Lower leg skin (tissue), 4 donors: ENCODE results near the gene PARS2. TPM values are rescaled to one million over a fixed set of nuclear protein-coding genes. Genes with fewer than 3 reads are reported as not detected.

Experiments
- DNase-seq, 2 donors: peaks; one replicate each; pipeline ENCODE4 v3.0.0-alpha.2; 2019; ENCODE audit warnings: low spot score in 2 of 2
- H3K4me3 ChIP-seq: fragments of 200-600 bp; sonication (generic); 2 replicates; pipeline ENCODE4 v1.5.1; 2017; ENCODE audit warnings: mild to moderate bottlenecking, low read depth; ENCODE audit not compliant: poor library complexity, severe bottlenecking
- CTCF ChIP-seq, 3 donors: fragments of 450-650 bp; IDR thresholded peaks; one replicate each; pipeline ENCODE4 v1.5.1; 2016; ENCODE audit warnings: antibody characterized with exemption in 3 of 3, mild to moderate bottlenecking in 3 of 3, moderate library complexity in 2 of 3
- POLR2A ChIP-seq, 2 donors: fragments of 450-650 bp; IDR thresholded peaks; one replicate each; pipeline ENCODE4 v1.6.1; 2016 to 2017; ENCODE audit warnings: antibody characterized with exemption in 2 of 2, mild to moderate bottlenecking in 1 of 2, moderate library complexity in 1 of 2
- WGBS, 2 donors: methylation state at CpG; one replicate each; pipeline ENCODE4 v1.1.5; 2018; 5-methylcytosine and 5-hydroxymethylcytosine counted together
- intact Hi-C: fragments of 100-400 bp; cut with DNase I; formaldehyde crosslinking; loops from one replicate; pipeline ENCODE4 v1.15.0; 2023; ENCODE audit warnings: low total_unique reads
- total RNA-seq, 4 donors: library from RNA; depleted of rRNA; stranded (reverse); fragments of >200 nt; gene quantifications; one replicate each; pipeline ENCODE4 v1.1.0, GENCODE V29; 2016

The PARS2 gene
- total RNA-seq, 4 donors from 2014 or later: 4.0 to 7.7 (median 5.1) TPM

- TF ChIP-seq POLR2A (IDR thresholded peaks at IDR 0.05) (no peak), CTCF (IDR thresholded peaks at IDR 0.05) (no peak)
- intact Hi-C loops: no loop called here
- DNase-seq: no peak
- H3K4me3 ChIP-seq: no peak overlapping the region
- 67 to 74% methylated on average over 18 of the region's 18 CpGs for whole genome bisulfite sequencing, 2 donors
Measured at GRCh38 chr1:54795841-54796468, 31.6 kb upstream of the PARS2 start.

DNA sequence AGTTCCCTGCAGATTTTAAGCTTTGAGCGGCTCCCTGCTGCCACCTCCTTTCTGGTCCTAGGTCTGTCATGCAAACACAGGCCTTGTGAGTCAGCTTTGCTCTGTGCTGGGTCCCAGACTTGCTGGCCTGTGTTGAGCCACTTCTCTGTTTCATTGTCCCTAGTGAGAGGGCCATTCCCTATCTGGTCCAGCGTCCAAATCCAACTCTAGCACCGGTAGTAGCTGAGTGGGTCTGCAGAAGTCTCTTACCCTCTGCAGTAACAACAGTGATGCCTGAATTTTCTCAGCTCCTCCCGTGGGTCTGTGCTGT, 31.0 kb upstream of the PARS2 start:
- no peak for TF ChIP-seq CTCF (IDR thresholded peaks at IDR 0.05)
- TF ChIP-seq POLR2A (IDR thresholded peaks at IDR 0.05): no peak
- 66 to 71% methylated on average over 4 of the region's 4 CpGs for WGBS, 2 donors
- no peak overlapping the region for H3K4me3 ChIP-seq
- no peak for DNase-seq
- intact Hi-C loops: no loop called here

DNA sequence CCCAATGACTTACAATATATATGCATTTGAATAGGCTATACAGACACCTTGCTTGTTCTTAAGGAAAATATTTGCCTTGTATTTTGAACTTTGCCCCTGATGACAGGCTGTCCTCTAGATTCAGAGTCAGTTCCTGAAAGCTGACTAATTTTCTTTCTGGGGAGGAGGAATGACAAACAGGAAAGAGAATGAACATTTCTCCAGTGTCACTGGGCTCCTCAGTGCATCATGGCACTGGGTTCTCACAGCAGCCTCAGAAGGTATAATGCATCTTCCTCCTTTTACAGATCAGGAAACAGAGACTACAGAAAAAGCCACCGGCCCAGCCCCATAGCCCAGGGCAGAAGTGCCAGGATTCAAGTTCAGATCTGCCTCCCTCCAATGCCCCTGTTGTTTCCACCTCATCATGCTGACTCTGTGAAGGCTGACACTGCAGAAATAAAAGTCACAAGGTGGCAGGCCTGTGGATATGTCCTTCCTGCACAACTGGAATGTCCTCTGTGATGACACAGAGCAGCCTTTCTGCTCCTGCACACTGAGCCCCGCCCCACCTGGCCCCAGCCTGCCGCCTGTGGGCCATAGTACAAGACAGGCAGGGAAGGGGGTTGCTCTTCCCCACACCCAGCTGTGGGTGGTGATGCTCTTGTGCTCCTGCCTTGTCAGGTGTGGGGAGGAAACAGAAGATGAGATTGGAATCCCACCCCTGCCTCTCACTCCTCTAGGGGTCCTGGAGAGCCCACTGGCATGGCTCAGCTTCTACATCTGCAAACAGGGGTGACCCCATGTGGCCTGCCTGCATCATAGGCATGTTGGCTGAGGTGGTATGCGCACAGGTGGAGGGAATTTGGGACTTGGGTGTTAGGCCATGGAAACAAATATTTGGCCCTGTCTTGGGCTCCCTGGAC, 30.4 kb upstream of the PARS2 start:
- peak; percentile 39 to 86 for DNase-seq
- WGBS, 2 donors: 54 to 56% methylated on average over 4 of the region's 4 CpGs
- TF ChIP-seq POLR2A (IDR thresholded peaks at IDR 0.05): no peak
- no peak for TF ChIP-seq CTCF (IDR thresholded peaks at IDR 0.05)
- intact Hi-C loops: no loop called here
- H3K4me3 ChIP-seq: no peak overlapping the region

DNA sequence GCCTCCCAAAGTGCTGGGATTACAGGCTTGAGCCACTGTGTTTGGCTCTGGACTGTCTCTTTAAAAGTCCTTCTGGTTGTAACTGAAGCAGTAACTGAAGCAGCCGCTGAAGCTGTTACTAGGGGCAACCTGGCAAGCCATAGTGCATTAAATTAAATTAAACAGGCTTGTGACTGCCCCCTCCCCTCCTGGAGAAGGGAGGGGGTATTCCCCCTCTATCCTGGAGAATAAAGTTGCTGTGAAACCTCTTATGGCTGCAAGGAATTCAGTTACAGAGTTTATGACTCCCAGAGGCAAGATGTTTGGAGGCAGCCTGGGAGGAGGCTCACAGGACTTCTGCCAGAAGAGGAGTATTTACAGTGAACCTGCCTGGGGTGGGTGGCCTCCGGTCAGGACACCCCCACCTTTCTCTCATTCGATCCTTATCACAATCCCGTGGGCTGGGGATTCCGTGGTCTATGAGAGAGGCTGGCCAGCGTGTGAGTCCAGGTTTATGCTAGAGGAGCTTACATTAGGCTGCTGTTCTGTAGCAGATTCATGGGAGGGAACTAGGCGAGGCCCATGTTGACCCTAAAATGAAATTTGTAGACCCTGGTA, 28.5 kb upstream of the PARS2 start:
- 65 to 72% methylated on average over 7 of the region's 7 CpGs for WGBS, 2 donors
- intact Hi-C loops: no loop called here
- TF ChIP-seq POLR2A (IDR thresholded peaks at IDR 0.05): no peak
- no peak for TF ChIP-seq CTCF (IDR thresholded peaks at IDR 0.05)
- DNase-seq: no peak
- H3K4me3 ChIP-seq: no peak overlapping the region

- no peak for DNase-seq
- TF ChIP-seq CTCF (IDR thresholded peaks at IDR 0.05): no peak
- no peak for TF ChIP-seq POLR2A (IDR thresholded peaks at IDR 0.05)
- intact Hi-C loops: no loop called here
- H3K4me3 ChIP-seq: no peak overlapping the region
- WGBS, 2 donors: 86 to 93% methylated on average over 13 of the region's 13 CpGs
Measured at GRCh38 chr1:54791880-54792522, 27.7 kb upstream of the PARS2 start.
